Panc1 (cell line): ENCODE data around the gene TFB2M. TPM values are rescaled to one million over a fixed set of nuclear protein-coding genes. Genes with fewer than 3 reads are reported as not detected.

Experiments
- ATAC-seq: fragments of 200-7000 bp; cut with Tn5 transposase; 2 replicates; pipeline ENCODE4 v1.9.1; 2020; ENCODE audit warnings: mild to moderate bottlenecking, moderate library complexity
- BruUV-seq: library from RNA; stranded (reverse); fragments of 400-500 nt; replicated peaks from 2 replicates; lab custom pipeline; 2021; lab: Mats Ljungman, UMichigan
- CTCF ChIA-PET: fragments of 300-600 bp; sonication (Branson Sonifier 250); formaldehyde crosslinking; loops from one replicate; lab custom pipeline; 2022; ENCODE audit warnings: antibody characterized with exemption; lab: Charles Lee
- POLR2A ChIA-PET: fragments of 300-600 bp; sonication (Branson Sonifier 250); formaldehyde crosslinking; loops from one replicate; lab custom pipeline; 2022; ENCODE audit warnings: antibody characterized with exemption; lab: Charles Lee
- DNase-seq: peaks from one replicate; pipeline ENCODE4 v3.0.0-alpha.2; 2010; ENCODE audit warnings: low read depth, low spot score
- H3K27ac ChIP-seq: 2 replicates; pipeline ENCODE4 v1.5.1; 2011; ENCODE audit warnings: mild to moderate bottlenecking, low read length, inconsistent platforms
- H3K27me3 ChIP-seq: fragments of 200-500 bp; sonication (Bioruptor generic); 2 replicates; pipeline ENCODE4 v1.6.0; 2014; ENCODE audit warnings: low read length, inconsistent platforms; ENCODE audit not compliant: control insufficient read depth, insufficient read depth
- H3K36me3 ChIP-seq: fragments of 200-500 bp; sonication (Bioruptor generic); 2 replicates; pipeline ENCODE4 v1.5.1; 2014; ENCODE audit warnings: inconsistent platforms, mild to moderate bottlenecking, low read length, moderate library complexity; ENCODE audit not compliant: control insufficient read depth, insufficient read depth
- H3K4me1 ChIP-seq: 2 replicates; pipeline ENCODE4 v1.5.1; 2011; ENCODE audit warnings: inconsistent platforms, mild to moderate bottlenecking, low read length, moderate library complexity; ENCODE audit not compliant: control insufficient read depth, insufficient read depth
- H3K4me3 ChIP-seq, 2 experiments: 2 replicates each; pipeline ENCODE4 v1.5.1; 2011 to 2012; ENCODE audit warnings: low read depth in 2 of 2, low read length in 2 of 2, mild to moderate bottlenecking in 2 of 2, inconsistent platforms in 1 of 2, moderate library complexity in 1 of 2
- H3K9me3 ChIP-seq: fragments of 200-500 bp; sonication (Bioruptor generic); 2 replicates; pipeline ENCODE4 v1.5.1; 2014; ENCODE audit warnings: low read depth, mild to moderate bottlenecking, inconsistent platforms, low read length, moderate library complexity; ENCODE audit not compliant: control insufficient read depth, insufficient read depth
- POLR2AphosphoS5 ChIP-seq: IDR thresholded peaks from 2 replicates; pipeline ENCODE4 v1.6.1; 2012; ENCODE audit warnings: mild to moderate bottlenecking, low read depth, low read length, moderate library complexity
- SIN3A ChIP-seq: IDR thresholded peaks from 2 replicates; pipeline ENCODE4 v1.6.1; 2012; ENCODE audit warnings: low read depth, mild to moderate bottlenecking, low read length, moderate library complexity, borderline replicate concordance; ENCODE audit not compliant: insufficient read depth
- TCF7L2 ChIP-seq: IDR thresholded peaks from 2 replicates; pipeline ENCODE4 v1.6.1; 2011; ENCODE audit warnings: mild to moderate bottlenecking, low read depth, low read length, inconsistent platforms
- in situ Hi-C: cut with HindIII; loops from 2 replicates; pipeline ENCODE4 v1.10.0; 2016; ENCODE audit warnings: low sequenced_read_pairs, low pct_unique_long_range_greater_than_20kb
- intact Hi-C: fragments of 100-400 bp; cut with micrococcal nuclease; formaldehyde crosslinking; loops from one replicate; pipeline ENCODE4 v1.10.0; 2022; ENCODE audit not compliant: unreplicated experiment
- total RNA-seq: library from RNA; stranded (reverse); gene quantifications from one replicate; pipeline ENCODE4 v1.2.1, GENCODE V29; 2021; ENCODE audit not compliant: unreplicated experiment
- TF ChIP-seq, protein P1 (sequence below), 2 experiments: IDR thresholded peaks; 2 replicates each; pipeline ENCODE4 v1.6.1; 2011 to 2012; ENCODE audit warnings: low read depth in 2 of 2, control low read depth in 1 of 2, low read length in 1 of 2, mild to moderate bottlenecking in 1 of 2, moderate library complexity in 1 of 2; ENCODE audit not compliant: insufficient read depth in 1 of 2
- TF ChIP-seq, protein P2 (sequence below): fragments of 450-650 bp; IDR thresholded peaks from 2 replicates; pipeline ENCODE4 v1.5.1; 2017; ENCODE audit warnings: mild to moderate bottlenecking

The TFB2M gene
- total RNA-seq, 1 experiment from 2014 or later: 21.0 TPM

DNA sequence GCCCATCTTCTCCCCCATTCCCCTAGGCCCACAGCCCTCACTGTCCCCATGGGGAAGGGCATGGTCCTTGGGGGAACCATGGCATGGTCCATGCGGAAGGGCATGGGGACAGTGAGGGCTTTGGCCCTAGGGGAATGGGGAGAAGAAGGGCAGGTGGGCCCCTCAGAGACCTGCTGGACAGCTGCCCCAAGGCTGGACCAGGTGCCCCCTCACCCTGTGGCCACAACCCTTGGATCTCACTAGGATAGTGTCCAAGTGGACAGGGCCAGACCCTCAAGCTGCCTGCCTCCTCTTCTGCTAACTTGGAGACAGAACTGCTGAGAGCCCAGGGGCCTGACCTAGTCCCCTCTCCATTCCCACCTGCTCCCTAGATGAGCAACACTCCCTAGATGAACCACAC is 46.5 kb downstream of the TFB2M start:
- Histone ChIP-seq H3K4me3 (no peak overlapping the region), H3K4me1 (no peaks in the 10 kb centered on the region), H3K9me3 (peaks cover 4% of the 10 kb centered on the region; the same call in 1 of the 2 replicates), H3K36me3 (no peaks in the 10 kb centered on the region), H3K27me3 (no peaks in the 10 kb centered on the region; the same call in 1 of the 2 replicates), H3K27ac (no peak overlapping the region)
- no peak for TF ChIP-seq TCF7L2
- no peak for TF ChIP-seq POLR2AphosphoS5
- TF ChIP-seq SIN3A: no peak
- TF ChIP-seq, protein P1, sequence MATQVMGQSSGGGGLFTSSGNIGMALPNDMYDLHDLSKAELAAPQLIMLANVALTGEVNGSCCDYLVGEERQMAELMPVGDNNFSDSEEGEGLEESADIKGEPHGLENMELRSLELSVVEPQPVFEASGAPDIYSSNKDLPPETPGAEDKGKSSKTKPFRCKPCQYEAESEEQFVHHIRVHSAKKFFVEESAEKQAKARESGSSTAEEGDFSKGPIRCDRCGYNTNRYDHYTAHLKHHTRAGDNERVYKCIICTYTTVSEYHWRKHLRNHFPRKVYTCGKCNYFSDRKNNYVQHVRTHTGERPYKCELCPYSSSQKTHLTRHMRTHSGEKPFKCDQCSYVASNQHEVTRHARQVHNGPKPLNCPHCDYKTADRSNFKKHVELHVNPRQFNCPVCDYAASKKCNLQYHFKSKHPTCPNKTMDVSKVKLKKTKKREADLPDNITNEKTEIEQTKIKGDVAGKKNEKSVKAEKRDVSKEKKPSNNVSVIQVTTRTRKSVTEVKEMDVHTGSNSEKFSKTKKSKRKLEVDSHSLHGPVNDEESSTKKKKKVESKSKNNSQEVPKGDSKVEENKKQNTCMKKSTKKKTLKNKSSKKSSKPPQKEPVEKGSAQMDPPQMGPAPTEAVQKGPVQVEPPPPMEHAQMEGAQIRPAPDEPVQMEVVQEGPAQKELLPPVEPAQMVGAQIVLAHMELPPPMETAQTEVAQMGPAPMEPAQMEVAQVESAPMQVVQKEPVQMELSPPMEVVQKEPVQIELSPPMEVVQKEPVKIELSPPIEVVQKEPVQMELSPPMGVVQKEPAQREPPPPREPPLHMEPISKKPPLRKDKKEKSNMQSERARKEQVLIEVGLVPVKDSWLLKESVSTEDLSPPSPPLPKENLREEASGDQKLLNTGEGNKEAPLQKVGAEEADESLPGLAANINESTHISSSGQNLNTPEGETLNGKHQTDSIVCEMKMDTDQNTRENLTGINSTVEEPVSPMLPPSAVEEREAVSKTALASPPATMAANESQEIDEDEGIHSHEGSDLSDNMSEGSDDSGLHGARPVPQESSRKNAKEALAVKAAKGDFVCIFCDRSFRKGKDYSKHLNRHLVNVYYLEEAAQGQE (IDR thresholded peaks at IDR 0.05; ENCODE audit: insufficient read depth in 1 of 2, low read depth in 2 of 2, low read length in 1 of 2): no peak
- TF ChIP-seq, protein P2, sequence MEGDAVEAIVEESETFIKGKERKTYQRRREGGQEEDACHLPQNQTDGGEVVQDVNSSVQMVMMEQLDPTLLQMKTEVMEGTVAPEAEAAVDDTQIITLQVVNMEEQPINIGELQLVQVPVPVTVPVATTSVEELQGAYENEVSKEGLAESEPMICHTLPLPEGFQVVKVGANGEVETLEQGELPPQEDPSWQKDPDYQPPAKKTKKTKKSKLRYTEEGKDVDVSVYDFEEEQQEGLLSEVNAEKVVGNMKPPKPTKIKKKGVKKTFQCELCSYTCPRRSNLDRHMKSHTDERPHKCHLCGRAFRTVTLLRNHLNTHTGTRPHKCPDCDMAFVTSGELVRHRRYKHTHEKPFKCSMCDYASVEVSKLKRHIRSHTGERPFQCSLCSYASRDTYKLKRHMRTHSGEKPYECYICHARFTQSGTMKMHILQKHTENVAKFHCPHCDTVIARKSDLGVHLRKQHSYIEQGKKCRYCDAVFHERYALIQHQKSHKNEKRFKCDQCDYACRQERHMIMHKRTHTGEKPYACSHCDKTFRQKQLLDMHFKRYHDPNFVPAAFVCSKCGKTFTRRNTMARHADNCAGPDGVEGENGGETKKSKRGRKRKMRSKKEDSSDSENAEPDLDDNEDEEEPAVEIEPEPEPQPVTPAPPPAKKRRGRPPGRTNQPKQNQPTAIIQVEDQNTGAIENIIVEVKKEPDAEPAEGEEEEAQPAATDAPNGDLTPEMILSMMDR: no peak
- CTCF ChIA-PET: no interaction called here
- BruUV-seq: no TSS peak
- POLR2A ChIA-PET: no interaction called here
- ATAC-seq (no peak), DNase-seq (no peak)
- in situ Hi-C loops (no loop called here), intact Hi-C loops (no loop called here)

DNA sequence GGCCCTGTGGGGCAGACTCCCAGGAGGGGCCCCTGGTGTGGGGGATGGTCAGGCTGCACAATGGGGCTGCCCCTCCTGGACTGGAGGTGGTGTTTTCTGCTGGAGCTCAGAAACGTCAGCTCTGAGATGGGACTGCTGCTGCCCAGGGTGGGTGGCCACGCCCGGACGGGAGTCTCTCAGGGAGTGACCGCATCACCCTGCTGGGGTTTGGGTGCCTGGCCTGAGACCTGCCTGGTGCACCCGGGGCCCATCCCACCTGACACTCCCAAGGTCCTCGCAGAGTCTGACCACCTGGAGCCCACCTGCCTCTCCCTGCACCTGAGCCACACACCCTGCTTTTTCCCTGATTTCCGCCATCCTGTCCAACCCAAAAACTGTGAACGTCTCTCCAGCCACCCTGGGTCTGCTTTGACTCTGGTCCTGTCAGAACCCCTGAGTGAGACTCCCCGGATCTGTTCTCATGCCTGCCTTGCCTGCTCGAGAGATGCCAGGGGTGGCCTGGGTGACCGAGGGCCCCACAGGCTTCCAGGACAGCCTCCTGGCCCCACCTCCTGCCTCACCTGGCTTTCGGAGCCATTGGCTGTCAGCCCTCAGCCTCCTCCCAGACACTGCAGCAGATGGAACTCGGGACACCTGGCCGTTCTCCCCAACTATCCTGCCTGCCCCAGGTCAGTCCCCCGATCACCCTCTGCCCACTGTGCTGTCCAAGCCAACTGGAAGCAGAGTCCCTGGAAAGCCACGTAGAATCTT is 47.4 kb downstream of the TFB2M start:
- ATAC-seq (no peak), DNase-seq (no peak)
- Histone ChIP-seq H3K4me1 (no peaks in the 10 kb centered on the region), H3K9me3 (peaks cover 4% of the 10 kb centered on the region; the same call in 1 of the 2 replicates), H3K4me3 (no peak overlapping the region), H3K27me3 (no peaks in the 10 kb centered on the region; the same call in 1 of the 2 replicates), H3K27ac (no peak overlapping the region), H3K36me3 (no peaks in the 10 kb centered on the region)
- intact Hi-C loops (no loop called here), in situ Hi-C loops (no loop called here)
- TF ChIP-seq POLR2AphosphoS5: no peak
- no peak for TF ChIP-seq TCF7L2
- TF ChIP-seq SIN3A: no peak
- TF ChIP-seq, protein P1 (IDR thresholded peaks at IDR 0.05; ENCODE audit: insufficient read depth in 1 of 2, low read depth in 2 of 2, low read length in 1 of 2): no peak
- TF ChIP-seq, protein P2: no peak
- no TSS peak for BruUV-seq
- POLR2A ChIA-PET: interaction anchor here (0.6 kb wide), 1 partner anchor 12 kb away, joined by 3 read pairs; no protein-coding TSS in a partner anchor
- CTCF ChIA-PET: no interaction called here
